HepG2 (cell line): ENCODE results near the gene TMOD2. TPM values are rescaled to one million over a fixed set of nuclear protein-coding genes. Genes with fewer than 3 reads are reported as not detected.

Experiments
- ATAC-seq: fragments of 200-7000 bp; cut with Tn5 transposase; 3 replicates; pipeline ENCODE4 v1.9.1; 2020; ENCODE audit warnings: mild to moderate bottlenecking, moderate library complexity
- BruUV-seq: library from RNA; stranded (reverse); fragments of 400-500 nt; replicated peaks from 2 replicates; lab custom pipeline; 2021; lab: Mats Ljungman, UMichigan
- CTCF ChIA-PET: fragments of 300-600 bp; formaldehyde crosslinking; extraction: SDS; loops from one replicate; lab custom pipeline; 2021; ENCODE audit warnings: low total read pairs, inconsistent platforms, low intra/inter-chr PET ratio; lab: Yijun Ruan, JAX
- POLR2A ChIA-PET: fragments of 350-600 bp; sonication (Branson Sonifier 250); formaldehyde crosslinking; loops from one replicate; lab custom pipeline; 2020; ENCODE audit warnings: antibody characterized with exemption, inconsistent platforms; lab: Yijun Ruan, JAX
- DNase-seq: peaks from one replicate; pipeline ENCODE4 v3.0.0-alpha.2; 2015; ENCODE audit warnings: low spot score
- FAIRE-seq: peaks from 3 replicates; lab custom pipeline; 2011; peaks lifted over from hg19 to GRCh38; lab: Jason Lieb, UNC
- H2AFZ ChIP-seq: one replicate; pipeline ENCODE4 v1.6.1; 2011; ENCODE audit warnings: low read length, inconsistent platforms
- H3K27ac ChIP-seq: fragments of 300-600 bp; 3 replicates; pipeline ENCODE4 v1.8.0; 2011; ENCODE audit warnings: mixed run types, mild to moderate bottlenecking, mixed read lengths, low read length, inconsistent platforms; ENCODE audit not compliant: insufficient read depth; ENCODE audit errors: extremely low read length
- H3K27me3 ChIP-seq, 2 experiments: fragments of 200-600 bp in 1 of 2; 2 replicates in 1 of 2; 3 replicates in 1 of 2; pipeline versions ENCODE4 v1.6.0 to v1.8.0; 2011; ENCODE audit warnings: low read length in 2 of 2, mild to moderate bottlenecking in 2 of 2, moderate library complexity in 2 of 2, inconsistent platforms in 1 of 2; ENCODE audit not compliant: insufficient read depth in 2 of 2, control insufficient read depth in 1 of 2
- H3K36me3 ChIP-seq, 2 experiments: fragments of 200-600 bp in 1 of 2; replicated peaks in 1 of 2; 2 replicates in 1 of 2; 3 replicates in 1 of 2; pipeline versions ENCODE4 v1.5.1 to v1.8.0; 2011; ENCODE audit warnings: low read length in 2 of 2, inconsistent platforms in 1 of 2; ENCODE audit not compliant: insufficient read depth in 2 of 2, control insufficient read depth in 1 of 2
- H3K4me1 ChIP-seq: 2 replicates; pipeline ENCODE4 v1.5.1; 2012; ENCODE audit warnings: low read length, inconsistent platforms; ENCODE audit not compliant: insufficient read depth
- H3K4me2 ChIP-seq: 2 replicates; pipeline ENCODE4 v1.6.0; 2011; ENCODE audit warnings: low read depth, low read length, inconsistent platforms
- H3K4me3 ChIP-seq, 3 experiments: fragments of 200-600 bp in 1 of 3; sonication (generic), shearing (Covaris generic) in 1 of 3; replicated peaks in 1 of 3; 2 replicates each; pipeline ENCODE4 v1.5.1; 2011 to 2016; ENCODE audit warnings: low read length in 3 of 3, inconsistent platforms in 2 of 3, low read depth in 2 of 3, mild to moderate bottlenecking in 2 of 3, control low read depth in 1 of 3, mixed read lengths in 1 of 3; ENCODE audit not compliant: insufficient read depth in 1 of 3
- H3K79me2 ChIP-seq: one replicate; pipeline ENCODE4 v1.6.1; 2011; ENCODE audit warnings: low read length, inconsistent platforms; ENCODE audit not compliant: insufficient read depth
- H3K9ac ChIP-seq: 2 replicates; pipeline ENCODE4 v1.6.0; 2011; ENCODE audit warnings: mild to moderate bottlenecking, low read depth, low read length, inconsistent platforms; ENCODE audit not compliant: insufficient read depth
- H3K9me3 ChIP-seq: 2 replicates; pipeline ENCODE4 v1.5.1; 2012; ENCODE audit warnings: mild to moderate bottlenecking, low read length
- H4K20me1 ChIP-seq: 2 replicates; pipeline ENCODE4 v1.6.0; 2011; ENCODE audit warnings: inconsistent platforms, mild to moderate bottlenecking, low read length, moderate library complexity; ENCODE audit not compliant: insufficient read depth
- ATF1 ChIP-seq: IDR thresholded peaks from 2 replicates; pipeline ENCODE4 v1.6.1; 2016; ENCODE audit warnings: mild to moderate bottlenecking, control low read depth
- GRHL1 ChIP-seq: sonication (generic); formaldehyde crosslinking; conservative IDR thresholded peaks from 2 replicates; pipeline ENCODE4 v1.8.0; 2022; ENCODE audit warnings: missing genetic modification reagents
- GZF1 ChIP-seq: sonication (generic); formaldehyde crosslinking; IDR thresholded peaks from 2 replicates; pipeline ENCODE4 v1.5.1; 2020; ENCODE audit warnings: mild to moderate bottlenecking, missing genetic modification reagents
- HOXA5 ChIP-seq: sonication (generic); formaldehyde crosslinking; IDR thresholded peaks from 2 replicates; pipeline ENCODE4 v1.4.0; 2020; ENCODE audit warnings: missing genetic modification reagents
- KDM5A ChIP-seq: fragments of 200-600 bp; sonication (generic); IDR thresholded peaks from 2 replicates; pipeline ENCODE4 v1.7.0; 2018; ENCODE audit warnings: antibody characterized with exemption, mild to moderate bottlenecking, low read length, borderline replicate concordance
- MIER2 ChIP-seq: IDR thresholded peaks from 2 replicates; pipeline ENCODE4 v1.6.1; 2016; ENCODE audit warnings: missing biosample characterization, missing genetic modification reagents
- PBX2 ChIP-seq: IDR thresholded peaks from 2 replicates; pipeline ENCODE4 v1.6.1; 2016; ENCODE audit warnings: control low read depth
- PHB2 ChIP-seq: fragments of 450-650 bp; IDR thresholded peaks from 2 replicates; pipeline ENCODE4 v1.6.1; 2018; ENCODE audit not compliant: partially characterized antibody
- RFX5 ChIP-seq: IDR thresholded peaks from 2 replicates; pipeline ENCODE4 v1.6.1; 2011; ENCODE audit warnings: low read depth, low read length, improper control_type of control experiment
- TEAD2 ChIP-seq: sonication (generic); formaldehyde crosslinking; IDR thresholded peaks from 2 replicates; pipeline ENCODE4 v1.9.0; 2021; ENCODE audit warnings: missing genetic modification reagents
- ZBTB8A ChIP-seq: sonication (generic); formaldehyde crosslinking; IDR thresholded peaks from 2 replicates; pipeline ENCODE4 v1.4.0; 2020; ENCODE audit warnings: mild to moderate bottlenecking, low read depth, missing genetic modification reagents, borderline replicate concordance
- ZNF143 ChIP-seq: sonication (generic); formaldehyde crosslinking; IDR thresholded peaks from 2 replicates; pipeline ENCODE4 v1.4.0; 2020; ENCODE audit warnings: missing genetic modification reagents
- ZNF230 ChIP-seq: sonication (generic); formaldehyde crosslinking; IDR thresholded peaks from 2 replicates; pipeline ENCODE4 v1.4.0; 2020; ENCODE audit warnings: mild to moderate bottlenecking, missing genetic modification reagents
- ZNF709 ChIP-seq: sonication (generic); formaldehyde crosslinking; IDR thresholded peaks from 2 replicates; pipeline ENCODE4 v1.5.0; 2020; ENCODE audit warnings: mild to moderate bottlenecking, missing genetic modification reagents
- ZNF772 ChIP-seq: sonication (generic); formaldehyde crosslinking; IDR thresholded peaks from 2 replicates; pipeline ENCODE4 v1.5.0; 2020; ENCODE audit warnings: mild to moderate bottlenecking, missing genetic modification reagents
- ZNF883 ChIP-seq: sonication (generic); formaldehyde crosslinking; IDR thresholded peaks from 2 replicates; pipeline ENCODE4 v1.5.1; 2020; ENCODE audit warnings: mild to moderate bottlenecking, missing genetic modification reagents; ENCODE audit errors: not compliant biosample characterization
- WGBS: methylation state at CpG from one replicate; pipeline ENCODE4 v1.1.6; 2017; ENCODE audit warnings: low lambda C conversion rate; 5-methylcytosine and 5-hydroxymethylcytosine counted together
- in situ Hi-C: cut with HindIII; loops from 2 replicates; pipeline ENCODE4 v1.10.0; 2017; ENCODE audit warnings: low pct_unique_long_range_greater_than_20kb; ENCODE audit not compliant: extremely low pct_ligation_motif_present
- intact Hi-C: fragments of 100-400 bp; cut with micrococcal nuclease; formaldehyde crosslinking; loops from one replicate; pipeline ENCODE4 v1.10.0; 2022; ENCODE audit not compliant: unreplicated experiment
- polyA plus RNA-seq, 8 experiments: library from polyadenylated mRNA; depleted of rRNA in 3 of 8; stranded (reverse) in 7 of 8; unstranded in 1 of 8; fragments of >200 nt; fragmentation: Illumina TruSeq in 4 of 8; extraction: Trizol in 4 of 8; gene quantifications; 2 replicates each; pipeline versions ENCODE4 v1.2.1 to v1.2.3, GENCODE V29; 2011 to 2016; ENCODE audit warnings: low read depth in 4 of 8, missing spikeins in 1 of 8, mixed read lengths in 1 of 8; ENCODE audit not compliant: insufficient read depth in 1 of 8
- total RNA-seq, 5 experiments: library from RNA; depleted of rRNA; stranded (reverse); fragments of >200 nt; fragmentation: Illumina TruSeq; extraction: Trizol; gene quantifications; 2 replicates each; pipeline ENCODE4 v1.2.3, GENCODE V29; 2016; ENCODE audit warnings: low read depth in 1 of 5

TMOD2 gene
- total and polyA plus RNA-seq, 2 of the 13 experiments (the other 11 are each of a cell fraction or from before 2014, with no cell fraction given): 0.01 to 0.02 TPM

GRCh38 chr15:51781506-51781905 is 30.1 kb downstream of the TMOD2 start:
- whole genome bisulfite sequencing: 49% methylated on average over 2 of the region's 2 CpGs
- Histone ChIP-seq H3K9ac (no peak overlapping the region), H2AFZ (no peak overlapping the region), H3K27ac (no peak overlapping the region), H3K4me3 (no peak overlapping the region), H3K4me2 (no peak overlapping the region), H3K27me3 (no peaks in the 10 kb centered on the region; a peak in 1 of 5 replicates), H3K9me3 (peaks cover 10% of the 10 kb centered on the region; the same call in 1 of the 2 replicates), H4K20me1 (no peaks in the 10 kb centered on the region), H3K4me1 (peaks cover 5% of the 10 kb centered on the region; the same call in 1 of the 2 replicates), H3K79me2 (no peaks in the 10 kb centered on the region), H3K36me3 (no peaks in the 10 kb centered on the region)
- FAIRE-seq (no peak), ATAC-seq (no peak), DNase-seq (no peak)
- ChIA-PET POLR2A (no interaction called here), CTCF (no interaction called here)
- no peak for TF ChIP-seq ZNF772 (CRISPR knock-in tag)
- TF ChIP-seq MIER2 (CRISPR knock-in tag): no peak
- TF ChIP-seq PHB2: no peak
- no peak for TF ChIP-seq TEAD2 (CRISPR knock-in tag)
- in situ Hi-C loops (no loop called here), intact Hi-C loops (loop anchor here (5.0 to 10.0 kb wide), 3 partner anchors 126 to 353 kb away; no protein-coding TSS in a partner anchor)
- BruUV-seq: no TSS peak

GRCh38 chr15:51782357-51782896 is 31.0 kb downstream of the TMOD2 start:
- peaks cover 7% of the 10 kb centered on the region for H3K4me1 ChIP-seq
- no peaks in the 10 kb centered on the region for H4K20me1 ChIP-seq
- H3K79me2 ChIP-seq: no peaks in the 10 kb centered on the region
- no TSS peak for BruUV-seq
- FAIRE-seq (no peak), ATAC-seq (peak; percentile 47; the same call in 1 of the 3 replicates), DNase-seq (no peak)
- peaks cover 10% of the 10 kb centered on the region; the same call in 1 of the 2 replicates for H3K9me3 ChIP-seq
- no peaks in the 10 kb centered on the region; a peak in 1 of 5 replicates for H3K27me3 ChIP-seq
- intact Hi-C loops (loop anchor here (5.0 to 10.0 kb wide), 3 partner anchors 125 to 352 kb away; no protein-coding TSS in a partner anchor), in situ Hi-C loops (no loop called here)
- no peak overlapping the region for H3K27ac ChIP-seq
- no peak overlapping the region for H3K9ac ChIP-seq
- ChIA-PET CTCF (interaction anchor here (0.6 kb wide), 1 partner anchor 135 kb away, joined by 3 read pairs; no protein-coding TSS in a partner anchor), POLR2A (no interaction called here)
- no peak overlapping the region for H3K4me2 ChIP-seq
- no peaks in the 10 kb centered on the region for H3K36me3 ChIP-seq
- H2AFZ ChIP-seq: no peak overlapping the region
- 44% methylated on average over 7 of the region's 7 CpGs for WGBS
- no peak overlapping the region for H3K4me3 ChIP-seq
- TF ChIP-seq KDM5A (no peak), ATF1 (CRISPR knock-in tag) (no peak), ZNF883 (no peak), ZNF230 (CRISPR knock-in tag) (no peak), GRHL1 (CRISPR knock-in tag) (no peak), HOXA5 (CRISPR knock-in tag) (no peak), ZNF709 (no peak), RFX5 (no peak), ZNF143 (CRISPR knock-in tag) (no peak), PBX2 (CRISPR knock-in tag) (no peak), GZF1 (CRISPR knock-in tag) (no peak), ZBTB8A (CRISPR knock-in tag) (no peak)
